Cerebellar cortex (tissue), 1 donor: ENCODE data around the gene ACADVL.
"Not testable (repeated sequence)": the region's sequence is repeated elsewhere in the genome, so short reads cannot be mapped to it uniquely, and the experiment has no call there.

Experiments used
- DNase-seq: peaks from one replicate; pipeline ENCODE4 v3.0.0-alpha.2; 2015; ENCODE audit warnings: low spot score

The ACADVL gene

GRCh38 chr17:7219812-7220592 lies at the start of gene ACADVL, which contains the start of gene DLG4:
Gene ACADVL, plus strand, starts transcription at chr17:7219938. Its CDS starts 47 bp downstream, at chr17:7219985.
Gene DLG4, minus strand, starts transcription at chr17:7219836.
- peak; percentile 88 for DNase-seq

GRCh38 chr17:7172522-7173191 lies 47.1 kb upstream of the ACADVL start:
- DNase-seq = not testable (repeated sequence)

- peak; percentile 77 for DNase-seq
Measured at GRCh38 chr17:7173687-7174602, 45.8 kb upstream of the ACADVL start.

GRCh38 chr17:7174603-7175326 lies 45.0 kb upstream of the ACADVL start:
- no peak for DNase-seq

- no peak for DNase-seq
Measured at GRCh38 chr17:7175330-7175733, 44.4 kb upstream of the ACADVL start.

GRCh38 chr17:7176107-7176840 lies 43.5 kb upstream of the ACADVL start:
- DNase-seq = no peak

GRCh38 chr17:7176841-7177190 lies 42.9 kb upstream of the ACADVL start:
- DNase-seq = no peak

GRCh38 chr17:7177191-7177953 lies 42.4 kb upstream of the ACADVL start:
- peak; percentile 85 for DNase-seq

- peak; percentile 30 for DNase-seq
Measured at GRCh38 chr17:7177954-7178477, 41.7 kb upstream of the ACADVL start.

- no peak for DNase-seq
Measured at GRCh38 chr17:7178973-7179316, 40.8 kb upstream of the ACADVL start.

- DNase-seq = no peak
Measured at GRCh38 chr17:7179317-7180254, 40.2 kb upstream of the ACADVL start, which contains the start of gene ASGR1. Gene ASGR1, minus strand, starts transcription at chr17:7179370. Its CDS starts 807 bp downstream, at chr17:7178563.

GRCh38 chr17:7182101-7182500 lies 37.6 kb upstream of the ACADVL start:
- DNase-seq = not testable (repeated sequence)

- no peak for DNase-seq
Measured at GRCh38 chr17:7183433-7184090, 36.2 kb upstream of the ACADVL start.

- DNase-seq = peak; percentile 57
Measured at GRCh38 chr17:7184091-7184488, 35.6 kb upstream of the ACADVL start.

GRCh38 chr17:7184647-7185046 lies 35.1 kb upstream of the ACADVL start:
- no peak for DNase-seq

GRCh38 chr17:7186241-7186640 lies 33.5 kb upstream of the ACADVL start:
- DNase-seq = no peak

- DNase-seq = no peak
Measured at GRCh38 chr17:7190276-7190917, 29.3 kb upstream of the ACADVL start.

- no peak for DNase-seq
Measured at GRCh38 chr17:7191069-7191468, 28.7 kb upstream of the ACADVL start.
